Progenitor cell of endocrine pancreas (in vitro differentiated cells): ENCODE data around the gene LETMD1. TPM values are rescaled to one million over a fixed set of nuclear protein-coding genes. Genes with fewer than 3 reads are reported as not detected.

ENCODE experiments used
- DNase-seq: peaks from one replicate; pipeline ENCODE4 v3.0.0; 2021; ENCODE audit warnings: low spot score; ENCODE audit not compliant: unreplicated experiment
- H3K27ac Mint-ChIP-seq: 2 replicates; pipeline ENCODE4 v1.8.0; 2021; ENCODE audit warnings: mild to moderate bottlenecking, moderate library complexity, mixed read lengths
- H3K27me3 Mint-ChIP-seq: 2 replicates; pipeline ENCODE4 v1.8.0; 2021; ENCODE audit warnings: mixed read lengths
- H3K36me3 Mint-ChIP-seq: 2 replicates; pipeline ENCODE4 v1.8.0; 2022; ENCODE audit warnings: mixed read lengths; ENCODE audit not compliant: insufficient read depth
- H3K4me1 Mint-ChIP-seq: 2 replicates; pipeline ENCODE4 v1.8.0; 2021; ENCODE audit warnings: low read depth, mixed read lengths
- H3K4me3 Mint-ChIP-seq: 2 replicates; pipeline ENCODE4 v1.8.0; 2021; ENCODE audit warnings: low read depth, mild to moderate bottlenecking, moderate library complexity, mixed read lengths
- H3K9me3 Mint-ChIP-seq: 2 replicates; pipeline ENCODE4 v1.8.0; 2021; ENCODE audit warnings: low read depth, mixed read lengths
- total RNA-seq: library from RNA; stranded (reverse); gene quantifications from 2 replicates; pipeline ENCODE4 v1.2.1, GENCODE V29; 2021
- TF ChIP-seq, protein P1 (sequence below): fragments of 200-600 bp; sonication (generic); IDR thresholded peaks from one replicate; pipeline ENCODE4 v1.5.0; 2021; ENCODE audit warnings: antibody characterized with exemption, mild to moderate bottlenecking; ENCODE audit not compliant: unreplicated experiment

The LETMD1 gene
- total RNA-seq, 1 donor from 2014 or later: 58.0 TPM

DNA sequence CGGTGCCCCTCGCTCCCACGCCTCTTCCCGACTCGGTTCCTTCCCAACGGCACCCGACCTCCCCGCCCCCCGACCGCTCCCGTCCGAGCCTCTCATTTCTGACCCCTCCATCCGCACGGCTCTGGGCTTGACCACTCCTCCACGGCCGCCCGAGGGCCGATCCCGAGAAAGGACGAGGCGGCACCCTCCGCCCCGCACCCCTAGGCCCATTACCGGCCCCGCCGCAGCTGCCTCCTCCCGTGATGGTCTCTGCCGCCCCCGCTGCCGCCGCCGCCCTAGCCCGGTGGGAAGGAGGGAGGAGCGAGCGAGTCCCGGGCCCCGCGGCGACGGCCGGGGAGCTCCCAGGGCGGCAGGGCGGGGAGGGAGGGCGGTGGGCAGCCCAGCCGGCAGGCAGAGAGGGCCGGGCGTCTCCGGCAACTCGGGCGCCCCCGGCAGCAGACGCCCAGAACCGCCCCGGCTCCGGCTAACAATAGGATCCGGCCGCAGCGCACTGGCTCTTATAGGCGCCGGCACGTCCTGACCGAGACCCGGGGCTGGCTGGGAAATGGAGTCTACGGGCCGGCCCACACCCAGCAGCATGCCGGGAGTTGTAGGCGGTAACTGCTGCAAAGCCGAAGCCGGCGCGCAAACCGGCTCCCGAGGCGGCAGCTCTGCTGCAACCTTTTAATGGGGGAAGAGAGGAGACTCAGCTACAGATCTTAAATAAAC is 35.2 kb downstream of the LETMD1 start, which contains the start of gene CSRNP2:
CSRNP2 (minus strand) TSS at position 471 of the 708 bp plus-strand sequence. CDS start 7,035 bp downstream, outside the sequence.
- DNase-seq: peak; percentile 98
- no peaks in the 10 kb centered on the region for H3K27me3 Mint-ChIP-seq
- TF ChIP-seq, protein P1, sequence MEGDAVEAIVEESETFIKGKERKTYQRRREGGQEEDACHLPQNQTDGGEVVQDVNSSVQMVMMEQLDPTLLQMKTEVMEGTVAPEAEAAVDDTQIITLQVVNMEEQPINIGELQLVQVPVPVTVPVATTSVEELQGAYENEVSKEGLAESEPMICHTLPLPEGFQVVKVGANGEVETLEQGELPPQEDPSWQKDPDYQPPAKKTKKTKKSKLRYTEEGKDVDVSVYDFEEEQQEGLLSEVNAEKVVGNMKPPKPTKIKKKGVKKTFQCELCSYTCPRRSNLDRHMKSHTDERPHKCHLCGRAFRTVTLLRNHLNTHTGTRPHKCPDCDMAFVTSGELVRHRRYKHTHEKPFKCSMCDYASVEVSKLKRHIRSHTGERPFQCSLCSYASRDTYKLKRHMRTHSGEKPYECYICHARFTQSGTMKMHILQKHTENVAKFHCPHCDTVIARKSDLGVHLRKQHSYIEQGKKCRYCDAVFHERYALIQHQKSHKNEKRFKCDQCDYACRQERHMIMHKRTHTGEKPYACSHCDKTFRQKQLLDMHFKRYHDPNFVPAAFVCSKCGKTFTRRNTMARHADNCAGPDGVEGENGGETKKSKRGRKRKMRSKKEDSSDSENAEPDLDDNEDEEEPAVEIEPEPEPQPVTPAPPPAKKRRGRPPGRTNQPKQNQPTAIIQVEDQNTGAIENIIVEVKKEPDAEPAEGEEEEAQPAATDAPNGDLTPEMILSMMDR: peak; percentile 23
- H3K9me3 Mint-ChIP-seq: no peaks in the 10 kb centered on the region
- peaks cover 23% of the 10 kb centered on the region for H3K4me1 Mint-ChIP-seq
- H3K36me3 Mint-ChIP-seq: peaks cover 14% of the 10 kb centered on the region
- H3K4me3 Mint-ChIP-seq: peak within 1 kb of the TSS; percentile 99
- peak within 1 kb of the TSS; percentile 98 for H3K27ac Mint-ChIP-seq

DNA sequence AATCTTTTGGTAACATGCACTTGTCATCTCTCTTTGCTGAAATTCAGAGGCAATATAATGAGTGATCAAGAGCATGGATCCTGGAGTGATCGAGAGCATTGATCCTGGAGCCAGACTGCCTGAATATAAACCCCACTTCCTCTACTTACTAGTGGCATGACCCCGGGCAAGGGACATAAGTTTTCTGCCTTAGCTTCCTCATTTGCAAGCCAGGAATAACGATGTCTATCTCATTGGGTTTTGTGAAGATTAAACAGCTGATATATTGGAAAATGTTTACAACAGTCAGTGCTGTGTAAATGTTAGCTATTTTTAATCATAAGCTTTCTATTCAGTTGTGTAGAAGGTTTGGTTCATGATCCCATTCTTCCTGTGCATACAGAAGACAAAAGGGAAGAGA is 37.6 kb downstream of the LETMD1 start:
- Mint-ChIP-seq H3K27ac (no peak overlapping the region), H3K4me3 (no peak overlapping the region)

DNA sequence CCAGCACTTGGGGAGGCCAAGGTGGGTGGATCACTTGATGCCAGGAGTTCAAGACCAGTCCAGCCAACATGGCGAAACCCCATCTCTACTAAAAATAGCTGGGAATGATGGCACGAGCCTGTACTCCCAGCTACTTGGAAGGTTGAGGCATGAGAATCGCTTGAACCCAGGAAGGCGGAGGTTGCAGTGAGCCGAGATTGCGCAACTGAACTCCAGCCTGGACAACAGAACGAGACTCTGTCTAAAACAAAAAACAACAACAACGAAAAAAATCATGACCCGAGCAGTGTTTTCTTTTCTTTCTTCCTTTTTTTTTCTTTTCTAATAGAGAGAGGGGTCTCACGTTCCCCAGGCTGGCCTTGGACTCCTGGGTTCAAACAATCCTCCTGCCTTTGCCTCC is 38.8 kb downstream of the LETMD1 start:
- Mint-ChIP-seq H3K9me3 (no peaks in the 10 kb centered on the region), H3K27ac (no peak overlapping the region), H3K4me3 (no peak overlapping the region), H3K27me3 (no peaks in the 10 kb centered on the region), H3K36me3 (peaks cover 3% of the 10 kb centered on the region), H3K4me1 (peaks cover 12% of the 10 kb centered on the region)
- DNase-seq: no peak
- TF ChIP-seq, protein P1: no peak

More for the DNA sequence above, 37.6 kb downstream of the LETMD1 start:
- Mint-ChIP-seq H3K36me3 (peaks cover 3% of the 10 kb centered on the region), H3K4me1 (peaks cover 20% of the 10 kb centered on the region), H3K27me3 (no peaks in the 10 kb centered on the region), H3K9me3 (no peaks in the 10 kb centered on the region)
- TF ChIP-seq, protein P1: no peak
- DNase-seq: no peak

DNA sequence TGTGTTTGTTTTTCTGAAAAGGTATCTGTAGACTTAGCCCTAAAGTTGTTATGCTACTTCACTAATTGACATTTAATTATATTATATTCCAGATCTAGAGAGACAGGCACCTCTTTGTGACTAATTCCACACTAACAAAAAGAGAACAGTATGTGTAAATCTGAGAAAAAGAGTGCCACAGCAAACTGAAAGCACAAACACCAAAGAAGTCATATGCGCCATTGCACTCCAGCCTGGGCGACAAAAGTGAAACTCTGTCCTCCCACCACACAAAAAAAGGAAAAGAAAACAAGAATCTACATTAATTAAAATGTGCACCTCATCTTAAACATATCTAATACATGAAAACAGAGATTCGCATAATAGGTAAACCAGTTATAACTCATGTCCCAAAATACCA is 39.7 kb downstream of the LETMD1 start:
- no peak for DNase-seq

DNA sequence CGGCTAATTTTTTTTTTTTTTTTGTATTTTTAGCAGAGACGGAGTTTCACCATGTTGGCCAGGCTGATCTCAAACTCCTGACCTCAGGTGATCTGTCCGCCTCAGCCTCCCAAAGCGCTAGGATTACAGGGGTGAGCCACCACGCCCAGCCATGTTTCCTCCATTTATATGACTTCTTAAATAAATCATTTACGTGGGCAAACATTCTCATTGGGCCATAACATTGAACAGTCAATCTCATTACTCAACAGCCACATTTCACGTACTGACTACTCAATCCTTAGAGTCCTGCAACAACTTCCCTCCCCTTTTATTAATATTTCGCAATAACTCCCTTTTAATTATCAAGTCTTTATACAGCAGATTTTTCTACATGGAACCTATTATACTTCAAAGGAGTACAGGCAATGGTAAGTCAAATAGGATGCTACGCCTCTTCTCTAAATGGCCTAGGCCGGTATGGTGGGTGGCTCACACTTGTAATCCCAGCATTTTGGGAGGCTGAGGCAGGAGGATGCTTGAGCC is 42.6 kb downstream of the LETMD1 start:
- no peak for DNase-seq
- H3K4me1 Mint-ChIP-seq: no peaks in the 10 kb centered on the region
- H3K27me3 Mint-ChIP-seq: no peaks in the 10 kb centered on the region
- TF ChIP-seq, protein P1: no peak
- H3K36me3 Mint-ChIP-seq: peaks cover 9% of the 10 kb centered on the region
- H3K4me3 Mint-ChIP-seq: no peak overlapping the region
- H3K27ac Mint-ChIP-seq: no peak overlapping the region
- no peaks in the 10 kb centered on the region for H3K9me3 Mint-ChIP-seq

More for the DNA sequence above, 39.7 kb downstream of the LETMD1 start:
- Mint-ChIP-seq H3K9me3 (no peaks in the 10 kb centered on the region), H3K27me3 (no peaks in the 10 kb centered on the region), H3K4me1 (peaks cover 3% of the 10 kb centered on the region), H3K27ac (no peak overlapping the region), H3K4me3 (no peak overlapping the region), H3K36me3 (peaks cover 3% of the 10 kb centered on the region)
- TF ChIP-seq, protein P1: no peak
